Endothelial cell of umbilical vein (primary cell): ENCODE measurements around the gene DDX59. TPM values are rescaled to one million over a fixed set of nuclear protein-coding genes. Genes with fewer than 3 reads are reported as not detected.

Source experiments
- BruUV-seq: library from RNA; stranded (reverse); fragments of 400-500 nt; replicated peaks from 2 replicates; lab custom pipeline; 2021; lab: Mats Ljungman, UMichigan
- CTCF ChIA-PET: fragments of 300-600, 350-600 bp; sonication (Branson Sonifier 250); formaldehyde crosslinking; loops from one replicate; lab custom pipeline; 2021; ENCODE audit warnings: antibody characterized with exemption, inconsistent platforms; lab: Charles Lee
- POLR2A ChIA-PET: fragments of 300-600, 350-600 bp; sonication (Branson Sonifier 250); formaldehyde crosslinking; loops from one replicate; lab custom pipeline; 2021; ENCODE audit warnings: antibody characterized with exemption, inconsistent platforms; lab: Charles Lee
- DNase-seq: peaks from one replicate; pipeline ENCODE4 v3.0.0-alpha.2; 2011; ENCODE audit warnings: low read depth, low spot score
- FAIRE-seq: peaks from 2 replicates; lab custom pipeline; 2011; peaks lifted over from hg19 to GRCh38; lab: Jason Lieb, UNC
- H2AFZ ChIP-seq: 2 replicates; pipeline ENCODE4 v1.6.0; 2012; ENCODE audit warnings: low read depth, low read length, control low read depth, inconsistent platforms
- H3K27ac ChIP-seq: 2 replicates; pipeline ENCODE4 v1.5.1; 2011; ENCODE audit warnings: low read depth, mild to moderate bottlenecking, control low read depth, low read length, moderate library complexity; ENCODE audit not compliant: insufficient read depth
- H3K27me3 ChIP-seq, 2 experiments: 2 replicates each; pipeline versions ENCODE4 v1.6.0 to v1.6.1; 2011; ENCODE audit warnings: low read length in 2 of 2, mixed read lengths in 1 of 2; ENCODE audit not compliant: control insufficient read depth in 2 of 2, insufficient read depth in 2 of 2
- H3K36me3 ChIP-seq, 2 experiments: 2 replicates in 1 of 2; 3 replicates in 1 of 2; pipeline ENCODE4 v1.5.1; 2011; ENCODE audit warnings: low read length in 2 of 2, mild to moderate bottlenecking in 1 of 2, moderate library complexity in 1 of 2; ENCODE audit not compliant: control insufficient read depth in 2 of 2, insufficient read depth in 2 of 2; ENCODE audit errors: extremely low read depth in 1 of 2
- H3K4me1 ChIP-seq: 3 replicates; pipeline ENCODE4 v1.5.1; 2011; ENCODE audit warnings: mild to moderate bottlenecking, low read length; ENCODE audit not compliant: control insufficient read depth, insufficient read depth; ENCODE audit errors: extremely low read depth
- H3K4me2 ChIP-seq: 2 replicates; pipeline ENCODE4 v1.6.1; 2011; ENCODE audit warnings: low read length, control low read depth, mixed read lengths; ENCODE audit not compliant: insufficient read depth
- H3K4me3 ChIP-seq, 3 experiments: fragments of 200-600 bp in 1 of 3; sonication (generic), shearing (Covaris generic) in 1 of 3; replicated peaks in 1 of 3; 2 replicates each; pipeline ENCODE4 v1.5.1; 2011 to 2016; ENCODE audit warnings: control low read depth in 3 of 3, low read length in 3 of 3, mild to moderate bottlenecking in 2 of 3, inconsistent platforms in 1 of 3, low read depth in 1 of 3, moderate library complexity in 1 of 3; ENCODE audit not compliant: insufficient read depth in 1 of 3
- H3K79me2 ChIP-seq: 2 replicates; pipeline ENCODE4 v1.6.0; 2012; ENCODE audit warnings: low read length, inconsistent platforms; ENCODE audit not compliant: control insufficient read depth, insufficient read depth
- H3K9ac ChIP-seq: replicated peaks from 2 replicates; pipeline ENCODE3; 2011; ENCODE audit warnings: low read length, control low read depth; ENCODE audit not compliant: insufficient read depth; ENCODE audit errors: extremely low read depth
- H3K9me1 ChIP-seq: replicated peaks from 3 replicates; pipeline ENCODE4 v1.6.0; 2011; ENCODE audit warnings: mild to moderate bottlenecking, low read length; ENCODE audit not compliant: control insufficient read depth, insufficient read depth; ENCODE audit errors: extremely low read depth
- H3K9me3 ChIP-seq: replicated peaks from 2 replicates; pipeline ENCODE4 v1.5.1; 2012; ENCODE audit warnings: low read length, inconsistent platforms; ENCODE audit not compliant: control insufficient read depth, insufficient read depth
- H4K20me1 ChIP-seq: replicated peaks from 2 replicates; pipeline ENCODE3; 2011; ENCODE audit warnings: mild to moderate bottlenecking, low read length; ENCODE audit not compliant: control insufficient read depth, insufficient read depth; ENCODE audit errors: extremely low read depth
- EZH2 ChIP-seq: IDR thresholded peaks from 2 replicates; pipeline ENCODE4 v1.6.1; 2012; ENCODE audit warnings: borderline replicate concordance, low read depth, mild to moderate bottlenecking, moderate library complexity, low read length, inconsistent platforms; ENCODE audit not compliant: severe bottlenecking
- FOS ChIP-seq: IDR thresholded peaks from 2 replicates; pipeline ENCODE4 v1.6.1; 2011; ENCODE audit warnings: mild to moderate bottlenecking, low read length, moderate library complexity, borderline replicate concordance; ENCODE audit not compliant: insufficient read depth
- GATA2 ChIP-seq: IDR thresholded peaks from 2 replicates; pipeline ENCODE4 v1.7.0; 2011; ENCODE audit warnings: low read depth, mild to moderate bottlenecking, moderate library complexity, mixed read lengths, low read length; ENCODE audit not compliant: insufficient read length, insufficient read depth
- JUN ChIP-seq: IDR thresholded peaks from 2 replicates; pipeline ENCODE4 v1.6.1; 2011; ENCODE audit warnings: borderline replicate concordance, low read depth; ENCODE audit not compliant: insufficient read length, insufficient read depth
- MYC ChIP-seq: IDR thresholded peaks from one replicate; pipeline ENCODE4 v1.6.1; 2011; ENCODE audit warnings: mild to moderate bottlenecking, low read depth, low read length
- POLR2A ChIP-seq: IDR thresholded peaks from 2 replicates; pipeline ENCODE4 v1.6.1; 2012; ENCODE audit warnings: low read depth, mild to moderate bottlenecking, control low read depth, low read length
- POLR2AphosphoS5 ChIP-seq: IDR thresholded peaks from 2 replicates; pipeline ENCODE4 v1.6.1; 2012; ENCODE audit warnings: low read depth, mild to moderate bottlenecking, control low read depth, low read length, moderate library complexity; ENCODE audit not compliant: insufficient read depth
- dilution Hi-C: fragments of 300-500 bp; cut with MboI; formaldehyde crosslinking; loops from one replicate; pipeline ENCODE4 v1.15.0; 2019; ENCODE audit warnings: low sequenced_read_pairs; ENCODE audit not compliant: extremely low pct_ligation_motif_present
- intact Hi-C: fragments of 100-400 bp; cut with micrococcal nuclease; formaldehyde crosslinking; loops from one replicate; pipeline ENCODE4 v1.10.0; 2022
- polyA plus RNA-seq, 4 experiments: library from polyadenylated mRNA; depleted of rRNA in 3 of 4; stranded (reverse) in 3 of 4; unstranded in 1 of 4; fragments of >200 nt; gene quantifications; 2 replicates each; pipeline versions ENCODE4 v1.2.1 to v1.2.3, GENCODE V29; 2011 to 2012; ENCODE audit warnings: missing spikeins in 1 of 4
- total RNA-seq: library from RNA; stranded (reverse); gene quantifications from 2 replicates; pipeline ENCODE4 v1.2.3, GENCODE V29; 2021
- TF ChIP-seq, protein P1 (sequence below): IDR thresholded peaks from 2 replicates; pipeline ENCODE4 v1.6.1; 2011; ENCODE audit not compliant: insufficient read depth, insufficient read length
- TF ChIP-seq, protein P2 (sequence below), 2 donors: IDR thresholded peaks; 1 replicate in 1 of 2; 2 replicates in 1 of 2; pipeline ENCODE4 v1.5.1; 2011; ENCODE audit warnings: low read length in 2 of 2, mild to moderate bottlenecking in 2 of 2, moderate library complexity in 2 of 2, control low read depth in 1 of 2, inconsistent platforms in 1 of 2, low read depth in 1 of 2; ENCODE audit not compliant: insufficient read depth in 1 of 2; ENCODE audit errors: extremely low read depth in 1 of 2

The DDX59 gene
- total and polyA plus RNA-seq, 2 donors (not counting 3 experiments of a cell fraction or from before 2014, with no cell fraction given) = 8.1 to 17.7 TPM

DNA sequence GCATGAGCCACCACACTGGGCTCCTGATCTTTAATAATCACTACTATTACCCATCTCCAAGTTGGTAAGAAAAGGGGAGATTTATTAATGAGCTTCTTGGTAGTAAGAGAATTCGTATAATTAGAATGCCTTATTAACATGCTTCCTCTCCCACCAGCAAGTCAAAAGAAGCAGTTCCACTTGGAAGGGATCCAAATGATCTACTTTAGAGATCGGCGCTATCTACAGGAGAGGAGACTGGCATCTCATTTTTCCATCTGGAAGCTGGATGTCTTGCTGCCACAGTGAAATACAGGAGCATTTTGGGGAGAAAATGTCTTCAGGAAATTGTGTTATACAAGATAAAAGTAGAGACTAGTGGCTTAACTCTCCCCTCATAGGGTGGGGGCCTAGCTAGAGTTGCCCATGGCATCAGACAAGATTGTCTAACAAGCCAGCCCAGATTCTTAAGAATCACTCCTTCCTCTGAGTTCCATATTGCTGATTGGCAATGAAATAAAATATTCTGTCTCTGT is 35.3 kb upstream of the DDX59 start:
- FAIRE-seq (no peak), DNase-seq (no peak)
- no peaks in the 10 kb centered on the region for H3K9me1 ChIP-seq
- no peak overlapping the region for H3K9ac ChIP-seq
- no peak overlapping the region for H3K27ac ChIP-seq
- H3K27me3 ChIP-seq = peaks cover 0 to 1% of the 10 kb centered on the region in 2 experiments
- no peak overlapping the region for H3K4me3 ChIP-seq
- no peaks in the 10 kb centered on the region for H4K20me1 ChIP-seq
- H3K79me2 ChIP-seq = no peaks in the 10 kb centered on the region
- ChIA-PET POLR2A (no interaction called here), CTCF (no interaction called here)
- H3K4me1 ChIP-seq = no peaks in the 10 kb centered on the region
- no peak overlapping the region for H3K4me2 ChIP-seq
- intact Hi-C loops = no loop called here
- H3K36me3 ChIP-seq = no peaks in the 10 kb centered on the region
- TF ChIP-seq POLR2A = no peak
- no peak for TF ChIP-seq FOS
- TF ChIP-seq, protein P1, sequence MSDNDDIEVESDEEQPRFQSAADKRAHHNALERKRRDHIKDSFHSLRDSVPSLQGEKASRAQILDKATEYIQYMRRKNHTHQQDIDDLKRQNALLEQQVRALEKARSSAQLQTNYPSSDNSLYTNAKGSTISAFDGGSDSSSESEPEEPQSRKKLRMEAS = no peak
- TF ChIP-seq, protein P2, sequence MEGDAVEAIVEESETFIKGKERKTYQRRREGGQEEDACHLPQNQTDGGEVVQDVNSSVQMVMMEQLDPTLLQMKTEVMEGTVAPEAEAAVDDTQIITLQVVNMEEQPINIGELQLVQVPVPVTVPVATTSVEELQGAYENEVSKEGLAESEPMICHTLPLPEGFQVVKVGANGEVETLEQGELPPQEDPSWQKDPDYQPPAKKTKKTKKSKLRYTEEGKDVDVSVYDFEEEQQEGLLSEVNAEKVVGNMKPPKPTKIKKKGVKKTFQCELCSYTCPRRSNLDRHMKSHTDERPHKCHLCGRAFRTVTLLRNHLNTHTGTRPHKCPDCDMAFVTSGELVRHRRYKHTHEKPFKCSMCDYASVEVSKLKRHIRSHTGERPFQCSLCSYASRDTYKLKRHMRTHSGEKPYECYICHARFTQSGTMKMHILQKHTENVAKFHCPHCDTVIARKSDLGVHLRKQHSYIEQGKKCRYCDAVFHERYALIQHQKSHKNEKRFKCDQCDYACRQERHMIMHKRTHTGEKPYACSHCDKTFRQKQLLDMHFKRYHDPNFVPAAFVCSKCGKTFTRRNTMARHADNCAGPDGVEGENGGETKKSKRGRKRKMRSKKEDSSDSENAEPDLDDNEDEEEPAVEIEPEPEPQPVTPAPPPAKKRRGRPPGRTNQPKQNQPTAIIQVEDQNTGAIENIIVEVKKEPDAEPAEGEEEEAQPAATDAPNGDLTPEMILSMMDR (IDR thresholded peaks at IDR 0.05; ENCODE audit: extremely low read depth in 1 of 2, insufficient read depth in 1 of 2, low read depth in 1 of 2, low read length in 2 of 2) = no peak
- TF ChIP-seq GATA2 = no peak
- TF ChIP-seq MYC = no peak
- TF ChIP-seq POLR2AphosphoS5 = no peak
- no peak for TF ChIP-seq JUN
- TF ChIP-seq EZH2 = no peak
- no peaks in the 10 kb centered on the region for H3K9me3 ChIP-seq
- dilution Hi-C loops = no loop called here
- H2AFZ ChIP-seq = no peak overlapping the region
- BruUV-seq = no TSS peak
